Pancreas (tissue), 10 donors: ENCODE data around the gene MOB3B. TPM values are rescaled to one million over a fixed set of nuclear protein-coding genes. Genes with fewer than 3 reads are reported as not detected.
A peak's percentile ranks its signal among the peaks of the same experiment; 100 is the strongest.

Experiments
- ATAC-seq, 4 donors: fragments of 200-7000 bp; cut with Tn5 transposase; one replicate each; pipeline versions ENCODE4 v1.8.0 to v1.9.1; 2020; ENCODE audit warnings: mild to moderate bottlenecking in 4 of 4, moderate library complexity in 4 of 4
- DNase-seq, 6 donors: peaks; one replicate each; pipeline ENCODE4 v3.0.0-alpha.2; 2020
- FAIRE-seq: peaks from 2 replicates; lab custom pipeline; 2012; peaks lifted over from hg19 to GRCh38; lab: Jason Lieb, UNC
- H3K27ac ChIP-seq, 4 donors: fragments of 200-600 bp; sonication (generic); 1 replicate in 3 of 4; 2 replicates in 1 of 4; pipeline versions ENCODE4 v1.5.0 to v1.8.0; 2020
- H3K27me3 ChIP-seq, 4 donors: fragments of 200-600 bp; one replicate each; pipeline ENCODE4 v1.8.0; 2021
- H3K36me3 ChIP-seq, 3 donors: fragments of 200-600 bp; sonication (generic) in 1 of 3; one replicate each; pipeline versions ENCODE4 v1.5.0 to v1.8.0; 2020 to 2021
- H3K4me1 ChIP-seq, 3 donors: fragments of 200-600 bp; one replicate each; pipeline ENCODE4 v1.8.0; 2021
- H3K4me3 ChIP-seq, 4 donors: fragments of 200-600 bp; sonication (generic) in 2 of 4; one replicate each; pipeline versions ENCODE4 v1.5.0 to v1.8.0; 2020 to 2021
- H3K9me3 ChIP-seq, 4 donors: fragments of 200-600 bp; one replicate each; pipeline ENCODE4 v1.8.0; 2021
- WGBS, 2 donors: extraction: QIAGEN DNeasy Blood & Tissue Kit; methylation state at CpG; one replicate each; pipeline ENCODE4 v1.1.7; 2013; 5-methylcytosine and 5-hydroxymethylcytosine counted together
- intact Hi-C, 3 donors: fragments of 100-400 bp; cut with DNase I; formaldehyde crosslinking; loops; one replicate each; pipeline versions ENCODE4 v1.11.1 to v1.14.2; 2022
- polyA plus RNA-seq, 2 donors: library from polyadenylated mRNA; stranded (reverse); fragments of 200-250 nt; gene quantifications; one replicate each; pipeline ENCODE4 v1.2.3, GENCODE V29; 2013
- total RNA-seq, 6 donors: library from RNA; stranded (reverse); fragmentation: NEBNext Ultra II Directional in 4 of 6; extraction: Animal tissue kit (Norgen Biotek cat#: 25700) in 4 of 6; gene quantifications; one replicate each; pipeline versions ENCODE4 v1.2.1 to v1.2.4, GENCODE V29; 2021 to 2023
- TF ChIP-seq, protein P1 (sequence below), 4 donors: fragments of 200-600 bp; sonication (generic) in 3 of 4; IDR thresholded peaks; one replicate each; pipeline versions ENCODE4 v1.5.0 to v1.8.0; 2021; ENCODE audit warnings: antibody characterized with exemption in 4 of 4
- donor health status: healthy with polysubstance abuse.
- donor health status: DM: no; HTN: no; CAD: no; lungs with moderate emphysema.
- donor health status: DM: no; HTN: no; CAD: no.
- donor health status: control.
- donor health status: control.
- donor health status: Bipolar disorder and iron deficiency.
- donor health status: DM: yes; HTN: yes; CAD: no.
- donor health status: DM: no; HTN: no; CAD: no.
- donor health status: DM: no; HTN: no; CAD: no.
- donor health status: DM: yes; HTN: yes; CAD: no.

Gene MOB3B
- total and polyA plus RNA-seq, 8 donors: 1.4 to 10.5 (median 4.0) TPM

DNA sequence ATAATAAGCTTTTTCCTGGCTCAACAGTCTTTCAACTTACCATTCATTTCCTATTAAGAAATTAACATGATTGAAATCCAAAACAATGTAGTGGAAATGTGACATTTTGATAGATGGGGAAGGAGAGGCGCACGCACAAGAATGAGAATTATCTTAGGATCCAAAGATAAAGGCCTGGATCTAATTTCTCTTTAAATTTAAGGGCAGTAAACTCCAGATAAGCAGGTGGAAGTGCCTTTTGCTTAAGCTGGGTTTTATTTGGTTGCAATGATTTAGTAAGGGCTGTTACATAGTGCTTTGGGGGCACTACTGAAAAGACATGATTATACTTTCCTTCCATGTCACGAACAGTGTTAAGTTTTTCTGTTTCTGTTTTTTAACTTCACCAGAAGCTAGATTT, 250.0 kb downstream of the MOB3B start:
- DNase-seq (no peak), ATAC-seq (no peak), FAIRE-seq (no peak)
- no peaks in the 10 kb centered on the region for H3K4me1 ChIP-seq
- intact Hi-C loops: loop anchor here in 1 of 3 donors (5.0 kb wide), 1 partner anchor 247 kb away; no protein-coding TSS in a partner anchor
- no peaks in the 10 kb centered on the region for H3K27me3 ChIP-seq
- H3K9me3 ChIP-seq: no peaks in the 10 kb centered on the region
- no peaks in the 10 kb centered on the region for H3K36me3 ChIP-seq
- no peak overlapping the region for H3K4me3 ChIP-seq
- H3K27ac ChIP-seq: no peak overlapping the region
- TF ChIP-seq, protein P1, sequence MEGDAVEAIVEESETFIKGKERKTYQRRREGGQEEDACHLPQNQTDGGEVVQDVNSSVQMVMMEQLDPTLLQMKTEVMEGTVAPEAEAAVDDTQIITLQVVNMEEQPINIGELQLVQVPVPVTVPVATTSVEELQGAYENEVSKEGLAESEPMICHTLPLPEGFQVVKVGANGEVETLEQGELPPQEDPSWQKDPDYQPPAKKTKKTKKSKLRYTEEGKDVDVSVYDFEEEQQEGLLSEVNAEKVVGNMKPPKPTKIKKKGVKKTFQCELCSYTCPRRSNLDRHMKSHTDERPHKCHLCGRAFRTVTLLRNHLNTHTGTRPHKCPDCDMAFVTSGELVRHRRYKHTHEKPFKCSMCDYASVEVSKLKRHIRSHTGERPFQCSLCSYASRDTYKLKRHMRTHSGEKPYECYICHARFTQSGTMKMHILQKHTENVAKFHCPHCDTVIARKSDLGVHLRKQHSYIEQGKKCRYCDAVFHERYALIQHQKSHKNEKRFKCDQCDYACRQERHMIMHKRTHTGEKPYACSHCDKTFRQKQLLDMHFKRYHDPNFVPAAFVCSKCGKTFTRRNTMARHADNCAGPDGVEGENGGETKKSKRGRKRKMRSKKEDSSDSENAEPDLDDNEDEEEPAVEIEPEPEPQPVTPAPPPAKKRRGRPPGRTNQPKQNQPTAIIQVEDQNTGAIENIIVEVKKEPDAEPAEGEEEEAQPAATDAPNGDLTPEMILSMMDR (IDR thresholded peaks at IDR 0.05): no peak
- WGBS, 2 donors: 73 to 80% methylated on average over 3 of the region's 3 CpGs

DNA sequence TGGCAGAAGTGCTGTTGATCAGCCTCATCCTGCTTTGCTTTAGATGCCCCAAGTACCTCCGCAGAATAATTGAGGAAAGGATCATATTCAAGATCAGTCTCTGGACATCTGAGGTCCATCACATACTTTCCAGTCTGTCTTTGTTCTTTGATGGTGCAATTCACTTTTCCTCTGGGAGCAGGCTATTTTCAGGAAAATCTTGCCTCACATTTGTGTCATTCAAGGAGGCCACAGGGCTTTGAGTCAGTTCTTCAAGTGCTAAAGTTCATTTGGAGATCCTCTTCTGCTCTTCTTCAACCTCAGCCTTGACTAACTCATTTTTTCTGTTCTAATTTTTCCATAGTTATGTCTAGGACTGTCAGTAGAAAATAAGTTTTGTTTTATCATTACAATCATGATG, 251.2 kb downstream of the MOB3B start:
- Histone ChIP-seq H3K9me3 (no peaks in the 10 kb centered on the region), H3K4me1 (no peaks in the 10 kb centered on the region), H3K36me3 (no peaks in the 10 kb centered on the region), H3K27me3 (no peaks in the 10 kb centered on the region), H3K27ac (no peak overlapping the region), H3K4me3 (no peak overlapping the region)
- WGBS, 2 donors: 52 to 75% methylated on average over 1 of the region's 1 CpG
- intact Hi-C loops: loop anchor here in 1 of 3 donors (5.0 kb wide), 1 partner anchor 246 kb away; no protein-coding TSS in a partner anchor
- DNase-seq (no peak), FAIRE-seq (no peak), ATAC-seq (peak in 1 of 4 donors; percentile 17)
- TF ChIP-seq, protein P1 (IDR thresholded peaks at IDR 0.05): no peak

DNA sequence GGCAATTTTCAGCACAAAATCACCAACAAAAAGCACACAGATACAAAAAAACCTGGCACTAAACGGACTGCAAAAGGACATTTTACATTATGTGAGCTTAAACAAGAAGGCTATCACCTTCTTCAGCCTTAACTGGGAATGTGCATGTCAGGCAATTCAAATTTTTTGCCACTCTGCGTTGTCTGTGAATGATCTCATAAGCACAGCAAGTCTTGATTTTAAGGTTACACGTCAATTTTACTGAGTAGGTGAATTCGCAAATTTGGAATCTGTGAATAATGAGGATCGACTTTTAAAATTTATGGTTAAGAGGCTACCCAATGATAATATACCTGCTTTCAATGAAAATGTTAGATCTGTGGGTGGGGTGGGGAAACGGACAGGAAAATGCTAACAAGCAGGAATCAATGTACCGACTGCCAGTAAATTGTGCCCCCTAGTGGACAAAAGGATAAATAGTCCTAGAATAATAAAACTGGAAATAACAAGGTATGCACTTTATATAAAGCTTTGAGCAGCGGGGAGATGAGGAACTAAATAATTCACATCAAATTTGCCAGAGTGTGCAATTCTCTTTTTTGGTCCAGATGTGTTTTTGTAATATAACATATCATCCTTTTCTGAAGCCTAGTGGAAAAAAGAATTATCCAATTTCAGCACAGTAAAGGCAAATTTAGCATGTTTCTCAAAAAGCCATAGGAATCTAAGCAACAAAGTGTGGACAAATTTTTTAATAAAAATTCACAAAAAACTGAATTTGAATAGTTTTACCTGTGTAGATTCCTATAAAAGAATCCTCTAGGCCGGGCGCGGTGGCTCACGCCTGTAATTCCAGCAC, 253.2 kb downstream of the MOB3B start:
- no peak overlapping the region for H3K4me3 ChIP-seq
- FAIRE-seq (peak; percentile 77), DNase-seq (peak in 1 of 6 donors; percentile 15), ATAC-seq (peak; percentile 71 to 89 (median 82))
- H3K36me3 ChIP-seq: no peaks in the 10 kb centered on the region
- TF ChIP-seq, protein P1 (IDR thresholded peaks at IDR 0.05): peak; percentile 60 to 77 (median 69)
- WGBS, 2 donors: 34 to 36% methylated on average over 12 of the region's 12 CpGs
- H3K9me3 ChIP-seq: no peaks in the 10 kb centered on the region
- no peaks in the 10 kb centered on the region for H3K27me3 ChIP-seq
- H3K27ac ChIP-seq: no peak overlapping the region
- intact Hi-C loops: loop anchor here in 1 of 3 donors (5.0 kb wide), 1 partner anchor 244 kb away; no protein-coding TSS in a partner anchor
- H3K4me1 ChIP-seq: no peaks in the 10 kb centered on the region

Other genes with a start within 250 kb of the MOB3B start
- gene EQTN, start 232.7 kb downstream of the MOB3B start, total RNA-seq: under 1 TPM in 3 of 6 donors, not detected in 3; 0.37 to 0.65 (median 0.39) TPM
- gene EQTN, start 232.7 kb downstream of the MOB3B start, polyA plus RNA-seq: under 1 TPM; 0.30 to 0.33 TPM
- not detected for gene IFNK, start 5.5 kb downstream of the MOB3B start, total RNA-seq
- gene IFNK, start 5.5 kb downstream of the MOB3B start, polyA plus RNA-seq: not detected
- 1 to 10 TPM; 3.6 to 8.9 (median 7.3) TPM for gene C9orf72, start 43.7 kb upstream of the MOB3B start, total RNA-seq
- 1 to 10 TPM; 5.3 to 9.5 TPM for gene C9orf72, start 43.7 kb upstream of the MOB3B start, polyA plus RNA-seq